ENCODE data around the gene IGF1R. TPM values are rescaled to one million over a fixed set of nuclear protein-coding genes. Genes with fewer than 3 reads are reported as not detected.

The IGF1R gene
- total and polyA plus RNA-seq, 2 of the 13 experiments (the other 11 are each of a cell fraction or from before 2014, with no cell fraction given) = 15.9 to 18.4 TPM

- no TSS peak for BruUV-seq (replicated peaks)
- WGBS (ENCODE audit: low lambda C conversion rate) = 88% methylated on average over 9 of the region's 9 CpGs
- in situ Hi-C loops (cut with HindIII; ENCODE audit: extremely low pct_ligation_motif_present, low pct_unique_long_range_greater_than_20kb) = no loop called here
- intact Hi-C loops (cut with micrococcal nuclease; ENCODE audit: unreplicated experiment) = no loop called here
- no peak for DNase-seq (ENCODE audit: low spot score)
- Histone ChIP-seq H3K4me2 (ENCODE audit: low read depth, low read length) (no peak overlapping the region), H3K9ac (ENCODE audit: insufficient read depth, low read depth, low read length) (no peak overlapping the region), H3K27me3 (ENCODE audit: control insufficient read depth in 1 of 2, insufficient read depth in 2 of 2, low read length in 2 of 2) (no peaks in the 10 kb centered on the region), H3K79me2 (ENCODE audit: insufficient read depth, low read length) (peaks cover 97% of the 10 kb centered on the region), H3K36me3 (replicated peaks in 1 of 2; ENCODE audit: control insufficient read depth in 1 of 2, insufficient read depth in 2 of 2, low read length in 2 of 2) (no peaks in the 10 kb centered on the region), H3K4me1 (ENCODE audit: insufficient read depth, low read length) (peaks cover 71% of the 10 kb centered on the region), H3K4me3 (replicated peaks in 1 of 3; ENCODE audit: insufficient read depth in 1 of 3, low read depth in 2 of 3, low read length in 3 of 3) (no peak overlapping the region), H3K27ac (ENCODE audit: extremely low read length, insufficient read depth, low read length) (no peak overlapping the region), H4K20me1 (ENCODE audit: insufficient read depth, low read length) (peaks cover 55% of the 10 kb centered on the region), H3K9me3 (ENCODE audit: low read length) (no peaks in the 10 kb centered on the region), H2AFZ (ENCODE audit: low read length) (no peak overlapping the region)
- no peak for FAIRE-seq
- no peak for ATAC-seq
- CTCF ChIA-PET (ENCODE audit: low intra/inter-chr PET ratio, low total read pairs) = no interaction called here
- POLR2A ChIA-PET = no interaction called here
- TF ChIP-seq SOX6 (IDR thresholded peaks at IDR 0.05) (no peak), SOX6 (CRISPR knock-in tag; IDR thresholded peaks at IDR 0.05) (no peak), KAT2B (IDR thresholded peaks at IDR 0.05; ENCODE audit: borderline replicate concordance, low read depth, low read length) (no peak), HNF4G (IDR thresholded peaks at IDR 0.05; ENCODE audit: borderline replicate concordance, low read depth, low read length) (no peak), HNF4G (CRISPR knock-in tag; IDR thresholded peaks at IDR 0.05; ENCODE audit: borderline replicate concordance, low read depth) (no peak), PCBP1 (IDR thresholded peaks at IDR 0.05; ENCODE audit: borderline replicate concordance, low read depth, low read length) (no peak), ZNF230 (CRISPR knock-in tag; IDR thresholded peaks at IDR 0.05) (no peak), NPAS2 (CRISPR knock-in tag; IDR thresholded peaks at IDR 0.05; ENCODE audit: borderline replicate concordance) (no peak), PRPF4 (IDR thresholded peaks at IDR 0.05; ENCODE audit: low read depth, low read length, poor library complexity, severe bottlenecking) (no peak), HINFP (CRISPR knock-in tag; IDR thresholded peaks at IDR 0.05; ENCODE audit: low read depth) (no peak), ZNF124 (CRISPR knock-in tag; IDR thresholded peaks at IDR 0.05) (no peak), STAG1 (CRISPR knock-in tag; IDR thresholded peaks at IDR 0.05) (no peak), ZNF550 (CRISPR knock-in tag; IDR thresholded peaks at IDR 0.05; ENCODE audit: borderline replicate concordance) (no peak), NR2F1 (CRISPR knock-in tag; IDR thresholded peaks at IDR 0.05) (no peak)
- TF ChIP-seq, protein P1, sequence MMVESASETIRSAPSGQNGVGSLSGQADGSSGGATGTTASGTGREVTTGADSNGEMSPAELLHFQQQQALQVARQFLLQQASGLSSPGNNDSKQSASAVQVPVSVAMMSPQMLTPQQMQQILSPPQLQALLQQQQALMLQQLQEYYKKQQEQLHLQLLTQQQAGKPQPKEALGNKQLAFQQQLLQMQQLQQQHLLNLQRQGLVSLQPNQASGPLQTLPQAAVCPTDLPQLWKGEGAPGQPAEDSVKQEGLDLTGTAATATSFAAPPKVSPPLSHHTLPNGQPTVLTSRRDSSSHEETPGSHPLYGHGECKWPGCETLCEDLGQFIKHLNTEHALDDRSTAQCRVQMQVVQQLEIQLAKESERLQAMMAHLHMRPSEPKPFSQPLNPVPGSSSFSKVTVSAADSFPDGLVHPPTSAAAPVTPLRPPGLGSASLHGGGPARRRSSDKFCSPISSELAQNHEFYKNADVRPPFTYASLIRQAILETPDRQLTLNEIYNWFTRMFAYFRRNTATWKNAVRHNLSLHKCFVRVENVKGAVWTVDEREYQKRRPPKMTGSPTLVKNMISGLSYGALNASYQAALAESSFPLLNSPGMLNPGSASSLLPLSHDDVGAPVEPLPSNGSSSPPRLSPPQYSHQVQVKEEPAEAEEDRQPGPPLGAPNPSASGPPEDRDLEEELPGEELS (CRISPR knock-in tag; IDR thresholded peaks at IDR 0.05) = no peak
- TF ChIP-seq, protein P2, sequence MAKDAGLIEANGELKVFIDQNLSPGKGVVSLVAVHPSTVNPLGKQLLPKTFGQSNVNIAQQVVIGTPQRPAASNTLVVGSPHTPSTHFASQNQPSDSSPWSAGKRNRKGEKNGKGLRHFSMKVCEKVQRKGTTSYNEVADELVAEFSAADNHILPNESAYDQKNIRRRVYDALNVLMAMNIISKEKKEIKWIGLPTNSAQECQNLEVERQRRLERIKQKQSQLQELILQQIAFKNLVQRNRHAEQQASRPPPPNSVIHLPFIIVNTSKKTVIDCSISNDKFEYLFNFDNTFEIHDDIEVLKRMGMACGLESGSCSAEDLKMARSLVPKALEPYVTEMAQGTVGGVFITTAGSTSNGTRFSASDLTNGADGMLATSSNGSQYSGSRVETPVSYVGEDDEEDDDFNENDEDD (CRISPR knock-in tag; IDR thresholded peaks at IDR 0.05; ENCODE audit: borderline replicate concordance) = no peak
- TF ChIP-seq, protein P3, sequence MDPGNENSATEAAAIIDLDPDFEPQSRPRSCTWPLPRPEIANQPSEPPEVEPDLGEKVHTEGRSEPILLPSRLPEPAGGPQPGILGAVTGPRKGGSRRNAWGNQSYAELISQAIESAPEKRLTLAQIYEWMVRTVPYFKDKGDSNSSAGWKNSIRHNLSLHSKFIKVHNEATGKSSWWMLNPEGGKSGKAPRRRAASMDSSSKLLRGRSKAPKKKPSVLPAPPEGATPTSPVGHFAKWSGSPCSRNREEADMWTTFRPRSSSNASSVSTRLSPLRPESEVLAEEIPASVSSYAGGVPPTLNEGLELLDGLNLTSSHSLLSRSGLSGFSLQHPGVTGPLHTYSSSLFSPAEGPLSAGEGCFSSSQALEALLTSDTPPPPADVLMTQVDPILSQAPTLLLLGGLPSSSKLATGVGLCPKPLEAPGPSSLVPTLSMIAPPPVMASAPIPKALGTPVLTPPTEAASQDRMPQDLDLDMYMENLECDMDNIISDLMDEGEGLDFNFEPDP (CRISPR knock-in tag; conservative IDR thresholded peaks at IDR 0.05) = no peak
Observed at GRCh38 chr15:98682992-98683701, 34.8 kb downstream of the IGF1R start.
